Gastrocnemius medialis (tissue), 4 donors: Measurements from ENCODE around the gene LRP11. TPM values are rescaled to one million over a fixed set of nuclear protein-coding genes. Genes with fewer than 3 reads are reported as not detected.
A peak's percentile ranks its signal among the peaks of the same experiment; 100 is the strongest.

Source experiments
- ATAC-seq, 2 donors: fragments of 150-250 bp; one replicate each; pipeline ENCODE4 v1.9.1; 2016
- DNase-seq, 2 donors: peaks; one replicate each; pipeline ENCODE4 v3.0.0-alpha.2; 2019
- H3K27ac ChIP-seq, 4 donors: fragments of 200-600 bp; sonication (generic); 1 replicate in 1 of 4; 2 replicates in 3 of 4; pipeline ENCODE4 v1.5.1; 2016 to 2018; ENCODE audit warnings: mild to moderate bottlenecking in 2 of 4, moderate library complexity in 1 of 4
- H3K27me3 ChIP-seq, 3 donors: fragments of 200-600 bp; sonication (generic) in 2 of 3; 1 replicate in 1 of 3; 2 replicates in 2 of 3; pipeline versions ENCODE4 v1.5.1 to v1.6.0; 2016 to 2019; ENCODE audit warnings: mild to moderate bottlenecking in 1 of 3, moderate library complexity in 1 of 3
- H3K36me3 ChIP-seq, 2 donors: fragments of 200-600 bp; sonication (generic) in 1 of 2; one replicate each; pipeline ENCODE4 v1.5.1; 2017 to 2018
- H3K4me1 ChIP-seq, 2 donors: fragments of 200-600 bp; sonication (generic) in 1 of 2; one replicate each; pipeline ENCODE4 v1.5.1; 2016 to 2017; ENCODE audit warnings: mild to moderate bottlenecking in 2 of 2
- H3K4me3 ChIP-seq, 4 donors: fragments of 200-600 bp; sonication (generic) in 3 of 4; 1 replicate in 1 of 4; 2 replicates in 3 of 4; pipeline ENCODE4 v1.5.1; 2016 to 2019; ENCODE audit warnings: mild to moderate bottlenecking in 2 of 4
- H3K9me3 ChIP-seq, 3 donors: fragments of 200-600 bp; sonication (generic) in 2 of 3; 1 replicate in 1 of 3; 2 replicates in 2 of 3; pipeline ENCODE4 v1.5.1; 2016 to 2019
- POLR2A ChIP-seq, 2 donors: fragments of 450-650 bp; IDR thresholded peaks; one replicate each; pipeline ENCODE4 v1.6.1; 2017; ENCODE audit warnings: antibody characterized with exemption in 2 of 2, mild to moderate bottlenecking in 2 of 2, moderate library complexity in 2 of 2
- in situ Hi-C, 4 donors: fragments of 200-750 bp; cut with MboI; loops; one replicate each; pipeline versions ENCODE4 v1.15.0 to v1.8.0; 2017; ENCODE audit warnings: low sequenced_read_pairs in 4 of 4
- intact Hi-C: fragments of 100-400 bp; cut with DNase I; formaldehyde crosslinking; loops from one replicate; pipeline ENCODE4 v1.15.1; 2023; ENCODE audit warnings: low total_unique reads
- total RNA-seq, 4 donors: library from RNA; depleted of rRNA; stranded (reverse); fragments of >200 nt; gene quantifications; one replicate each; pipeline versions ENCODE4 v1.1.0 to v1.2.3, GENCODE V29; 2016
- TF ChIP-seq, protein P1 (sequence below), 5 experiments: fragments of 450-650 bp in 3 of 5; fragments of 200-600 bp in 2 of 5; sonication (generic) in 2 of 5; IDR thresholded peaks in 4 of 5; conservative IDR thresholded peaks in 1 of 5; 1 replicate in 4 of 5; 2 replicates in 1 of 5; pipeline ENCODE4 v1.5.1; 2016 to 2019; ENCODE audit warnings: antibody characterized with exemption in 5 of 5, mild to moderate bottlenecking in 3 of 5, moderate library complexity in 3 of 5

Gene LRP11
- total RNA-seq, 4 donors from 2014 or later, result 5.5 to 19.8 (median 6.1) TPM

DNA sequence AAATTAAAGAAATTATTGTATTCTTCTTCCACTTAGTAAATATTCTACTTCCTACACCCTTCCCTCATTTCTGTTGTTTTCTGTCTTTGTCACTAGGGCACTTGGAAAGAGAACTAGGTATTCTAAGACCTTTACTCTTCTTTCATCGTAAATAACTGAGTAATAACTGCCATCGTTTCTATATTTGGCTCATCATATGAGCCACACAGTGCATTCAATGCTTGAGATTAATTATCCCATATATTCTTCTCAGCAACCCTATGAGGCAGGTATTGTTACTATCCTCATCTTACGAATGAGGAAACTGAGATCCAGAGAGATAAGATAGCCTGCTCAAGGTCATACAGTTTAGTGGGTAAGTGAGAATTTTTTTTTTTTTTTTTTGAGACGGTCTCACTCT lies 38.9 kb downstream of the LRP11 start:
- TF ChIP-seq POLR2A (IDR thresholded peaks at IDR 0.05), result no peak
- TF ChIP-seq, protein P1, sequence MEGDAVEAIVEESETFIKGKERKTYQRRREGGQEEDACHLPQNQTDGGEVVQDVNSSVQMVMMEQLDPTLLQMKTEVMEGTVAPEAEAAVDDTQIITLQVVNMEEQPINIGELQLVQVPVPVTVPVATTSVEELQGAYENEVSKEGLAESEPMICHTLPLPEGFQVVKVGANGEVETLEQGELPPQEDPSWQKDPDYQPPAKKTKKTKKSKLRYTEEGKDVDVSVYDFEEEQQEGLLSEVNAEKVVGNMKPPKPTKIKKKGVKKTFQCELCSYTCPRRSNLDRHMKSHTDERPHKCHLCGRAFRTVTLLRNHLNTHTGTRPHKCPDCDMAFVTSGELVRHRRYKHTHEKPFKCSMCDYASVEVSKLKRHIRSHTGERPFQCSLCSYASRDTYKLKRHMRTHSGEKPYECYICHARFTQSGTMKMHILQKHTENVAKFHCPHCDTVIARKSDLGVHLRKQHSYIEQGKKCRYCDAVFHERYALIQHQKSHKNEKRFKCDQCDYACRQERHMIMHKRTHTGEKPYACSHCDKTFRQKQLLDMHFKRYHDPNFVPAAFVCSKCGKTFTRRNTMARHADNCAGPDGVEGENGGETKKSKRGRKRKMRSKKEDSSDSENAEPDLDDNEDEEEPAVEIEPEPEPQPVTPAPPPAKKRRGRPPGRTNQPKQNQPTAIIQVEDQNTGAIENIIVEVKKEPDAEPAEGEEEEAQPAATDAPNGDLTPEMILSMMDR (IDR thresholded peaks at IDR 0.05 in 4 of 5, conservative IDR thresholded peaks at IDR 0.05 in 1 of 5), result no peak
- ATAC-seq (peak in 1 of 2 donors; percentile 61), DNase-seq (no peak)
- Histone ChIP-seq H3K27ac (peak overlapping the region in 3 of 4 donors; percentile 34 to 56 (median 42)), H3K4me3 (no peak overlapping the region), H3K27me3 (no peaks in the 10 kb centered on the region), H3K36me3 (no peaks in the 10 kb centered on the region), H3K9me3 (no peaks in the 10 kb centered on the region), H3K4me1 (peaks cover 18 to 20% of the 10 kb centered on the region in 2 donors)
- intact Hi-C loops (no loop called here), in situ Hi-C loops (loop anchor here in 1 of 4 donors (25.0 kb wide), 1 partner anchor 187 kb away; no protein-coding TSS in a partner anchor)

DNA sequence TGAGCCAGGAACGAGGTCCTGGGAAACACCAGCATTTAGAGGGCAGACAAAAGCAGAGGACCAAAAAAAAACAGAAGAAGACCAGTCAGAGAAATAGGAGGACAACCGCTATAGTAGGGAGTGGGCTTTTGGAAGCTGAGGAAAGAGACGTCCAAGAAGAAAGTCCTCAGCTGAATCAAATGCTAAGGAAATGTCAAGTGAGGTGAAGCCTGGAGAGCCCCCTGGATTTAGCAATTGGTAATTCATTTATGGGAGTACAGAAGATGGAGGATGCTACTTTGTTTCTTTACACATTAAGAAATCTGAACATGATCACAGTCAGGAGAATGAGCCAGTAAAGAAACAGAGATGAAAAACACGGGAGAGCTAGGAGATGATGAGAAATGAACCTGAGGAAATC lies 41.1 kb downstream of the LRP11 start:
- intact Hi-C loops (no loop called here), in situ Hi-C loops (no loop called here)
- Histone ChIP-seq H3K4me3 (no peak overlapping the region), H3K27ac (no peak overlapping the region), H3K27me3 (no peaks in the 10 kb centered on the region), H3K4me1 (peaks cover 18 to 20% of the 10 kb centered on the region in 2 donors), H3K9me3 (no peaks in the 10 kb centered on the region), H3K36me3 (no peaks in the 10 kb centered on the region)
- ATAC-seq (no peak), DNase-seq (no peak)
- TF ChIP-seq, protein P1 (IDR thresholded peaks at IDR 0.05 in 4 of 5, conservative IDR thresholded peaks at IDR 0.05 in 1 of 5), result no peak
- TF ChIP-seq POLR2A (IDR thresholded peaks at IDR 0.05), result no peak

DNA sequence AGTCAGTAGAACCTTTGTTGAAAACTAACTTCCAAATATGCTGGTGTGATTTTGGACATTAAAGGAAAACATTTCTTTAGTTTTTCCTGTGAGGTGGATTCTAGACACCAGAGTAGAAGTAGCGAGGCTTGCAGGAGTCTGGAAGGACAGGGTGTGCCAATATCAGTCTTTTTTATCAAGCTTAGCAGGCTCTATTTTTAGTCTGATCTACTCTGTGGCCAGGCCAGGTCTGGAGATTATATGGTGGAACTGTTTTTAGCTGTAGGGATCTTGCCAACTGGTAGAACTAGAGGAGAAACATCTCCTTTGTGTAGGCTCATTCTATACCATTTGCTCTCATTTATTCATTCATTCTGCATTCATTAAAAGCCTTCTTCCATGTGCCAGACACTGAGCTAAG lies 42.7 kb downstream of the LRP11 start:
- in situ Hi-C loops (no loop called here), intact Hi-C loops (no loop called here)
- peaks cover 0 to 6% of the 10 kb centered on the region in 2 donors for H3K36me3 ChIP-seq
- TF ChIP-seq, protein P1 (IDR thresholded peaks at IDR 0.05 in 4 of 5, conservative IDR thresholded peaks at IDR 0.05 in 1 of 5), result no peak
- no peak for TF ChIP-seq POLR2A (IDR thresholded peaks at IDR 0.05)
- H3K4me3 ChIP-seq, result no peak overlapping the region
- no peaks in the 10 kb centered on the region for H3K27me3 ChIP-seq
- ATAC-seq (peak; percentile 82 to 84), DNase-seq (peak in 1 of 2 donors; percentile 23)
- H3K9me3 ChIP-seq, result no peaks in the 10 kb centered on the region
- peak overlapping the region; percentile 11 to 73 (median 54) for H3K27ac ChIP-seq
- peaks cover 18 to 20% of the 10 kb centered on the region in 2 donors for H3K4me1 ChIP-seq

DNA sequence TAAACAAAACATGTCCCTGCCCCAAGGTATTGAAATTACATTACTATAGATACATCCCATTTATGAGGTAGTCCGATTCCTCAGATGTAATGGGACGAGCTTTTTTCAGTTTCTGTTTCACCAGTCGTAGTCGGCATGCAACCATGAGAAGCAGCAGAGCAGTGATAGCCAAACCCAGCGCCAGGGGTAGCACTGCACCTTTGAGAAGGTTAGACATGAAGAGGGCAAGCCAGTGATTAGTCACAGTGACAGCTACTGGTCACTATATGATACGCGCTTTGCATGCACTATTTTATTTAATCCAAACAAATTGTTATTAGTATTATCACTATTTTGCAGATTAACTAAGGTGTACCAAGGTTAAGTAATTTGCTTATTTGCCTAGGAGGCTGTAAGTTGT lies 43.7 kb downstream of the LRP11 start:
- DNase-seq, result no peak
- intact Hi-C loops (no loop called here), in situ Hi-C loops (no loop called here)
- no peak overlapping the region for H3K4me3 ChIP-seq
- H3K36me3 ChIP-seq, result peaks cover 0 to 6% of the 10 kb centered on the region in 2 donors
- no peak for ATAC-seq
- peaks cover 18 to 20% of the 10 kb centered on the region in 2 donors for H3K4me1 ChIP-seq
- no peaks in the 10 kb centered on the region for H3K9me3 ChIP-seq
- no peak overlapping the region for H3K27ac ChIP-seq
- TF ChIP-seq POLR2A (IDR thresholded peaks at IDR 0.05), result no peak
- TF ChIP-seq, protein P1 (IDR thresholded peaks at IDR 0.05 in 4 of 5, conservative IDR thresholded peaks at IDR 0.05 in 1 of 5), result no peak
- H3K27me3 ChIP-seq, result no peaks in the 10 kb centered on the region

DNA sequence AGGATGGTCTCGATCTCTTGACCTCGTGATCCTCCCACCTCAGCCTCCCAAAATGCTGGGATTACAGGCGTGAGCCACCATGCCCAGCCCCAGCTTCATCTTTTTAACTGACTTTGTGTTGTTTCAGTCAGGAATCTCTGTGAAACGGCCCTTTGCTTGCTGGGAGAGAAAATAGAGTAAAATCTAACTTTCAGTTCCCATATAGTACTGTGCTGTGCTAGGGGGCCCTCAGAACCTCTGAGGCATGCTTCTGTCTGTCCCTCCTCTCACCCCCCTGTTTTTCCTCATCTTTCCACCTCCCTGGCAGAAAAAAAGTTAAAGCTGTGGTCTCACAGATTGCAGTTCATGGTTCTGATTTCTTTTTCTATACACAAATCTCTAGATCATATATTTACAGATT lies 48.4 kb downstream of the LRP11 start:
- Histone ChIP-seq H3K4me1 (peaks cover 2 to 6% of the 10 kb centered on the region in 2 donors), H3K27ac (no peak overlapping the region), H3K9me3 (no peaks in the 10 kb centered on the region), H3K27me3 (no peaks in the 10 kb centered on the region), H3K4me3 (no peak overlapping the region), H3K36me3 (peaks cover 0 to 28% of the 10 kb centered on the region in 2 donors)
- intact Hi-C loops, result no loop called here
- in situ Hi-C loops, result no loop called here
- ATAC-seq, result no peak
- TF ChIP-seq POLR2A (IDR thresholded peaks at IDR 0.05), result no peak
- TF ChIP-seq, protein P1 (IDR thresholded peaks at IDR 0.05 in 4 of 5, conservative IDR thresholded peaks at IDR 0.05 in 1 of 5), result no peak
- DNase-seq, result no peak
